ENCODE results near the gene HLA-DRB1.

DNA sequence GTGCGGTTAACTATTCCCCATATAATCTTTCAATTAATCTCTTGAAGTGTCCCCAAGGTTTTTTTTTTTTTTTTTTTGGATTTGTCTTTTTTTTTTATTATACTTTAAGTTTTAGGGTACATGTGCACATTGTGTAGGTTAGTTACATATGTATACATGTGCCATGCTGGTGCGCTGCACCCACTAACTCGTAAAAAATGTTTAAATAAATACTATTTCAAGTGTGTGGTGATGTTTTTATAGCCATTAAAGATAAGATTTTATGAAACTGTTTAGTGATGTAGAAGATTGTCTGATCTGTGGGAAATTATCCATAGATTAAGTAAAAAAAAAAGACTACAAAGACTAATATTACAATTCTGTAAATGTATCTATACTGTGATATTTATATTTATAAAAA, 34.9 kb upstream of the HLA-DRB1 start:
- TF ChIP-seq RAD21 (IDR thresholded peaks at IDR 0.05; ENCODE audit: low read depth) (no peak), ZBTB7A (IDR thresholded peaks at IDR 0.05; ENCODE audit: low read depth) (no peak), FOXM1 (IDR thresholded peaks at IDR 0.05; ENCODE audit: borderline replicate concordance, low read depth) (no peak), YY1 (IDR thresholded peaks at IDR 0.05; ENCODE audit: low read depth) (no peak), CREB1 (IDR thresholded peaks at IDR 0.05; ENCODE audit: low read depth) (no peak), EP300 (IDR thresholded peaks at IDR 0.05; ENCODE audit: borderline replicate concordance) (no peak), CEBPB (IDR thresholded peaks at IDR 0.05) (no peak), TAF1 (IDR thresholded peaks at IDR 0.05; ENCODE audit: low read depth) (no peak)
- TF ChIP-seq, protein P1, sequence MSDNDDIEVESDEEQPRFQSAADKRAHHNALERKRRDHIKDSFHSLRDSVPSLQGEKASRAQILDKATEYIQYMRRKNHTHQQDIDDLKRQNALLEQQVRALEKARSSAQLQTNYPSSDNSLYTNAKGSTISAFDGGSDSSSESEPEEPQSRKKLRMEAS (IDR thresholded peaks at IDR 0.05): no peak
- TF ChIP-seq, protein P2, sequence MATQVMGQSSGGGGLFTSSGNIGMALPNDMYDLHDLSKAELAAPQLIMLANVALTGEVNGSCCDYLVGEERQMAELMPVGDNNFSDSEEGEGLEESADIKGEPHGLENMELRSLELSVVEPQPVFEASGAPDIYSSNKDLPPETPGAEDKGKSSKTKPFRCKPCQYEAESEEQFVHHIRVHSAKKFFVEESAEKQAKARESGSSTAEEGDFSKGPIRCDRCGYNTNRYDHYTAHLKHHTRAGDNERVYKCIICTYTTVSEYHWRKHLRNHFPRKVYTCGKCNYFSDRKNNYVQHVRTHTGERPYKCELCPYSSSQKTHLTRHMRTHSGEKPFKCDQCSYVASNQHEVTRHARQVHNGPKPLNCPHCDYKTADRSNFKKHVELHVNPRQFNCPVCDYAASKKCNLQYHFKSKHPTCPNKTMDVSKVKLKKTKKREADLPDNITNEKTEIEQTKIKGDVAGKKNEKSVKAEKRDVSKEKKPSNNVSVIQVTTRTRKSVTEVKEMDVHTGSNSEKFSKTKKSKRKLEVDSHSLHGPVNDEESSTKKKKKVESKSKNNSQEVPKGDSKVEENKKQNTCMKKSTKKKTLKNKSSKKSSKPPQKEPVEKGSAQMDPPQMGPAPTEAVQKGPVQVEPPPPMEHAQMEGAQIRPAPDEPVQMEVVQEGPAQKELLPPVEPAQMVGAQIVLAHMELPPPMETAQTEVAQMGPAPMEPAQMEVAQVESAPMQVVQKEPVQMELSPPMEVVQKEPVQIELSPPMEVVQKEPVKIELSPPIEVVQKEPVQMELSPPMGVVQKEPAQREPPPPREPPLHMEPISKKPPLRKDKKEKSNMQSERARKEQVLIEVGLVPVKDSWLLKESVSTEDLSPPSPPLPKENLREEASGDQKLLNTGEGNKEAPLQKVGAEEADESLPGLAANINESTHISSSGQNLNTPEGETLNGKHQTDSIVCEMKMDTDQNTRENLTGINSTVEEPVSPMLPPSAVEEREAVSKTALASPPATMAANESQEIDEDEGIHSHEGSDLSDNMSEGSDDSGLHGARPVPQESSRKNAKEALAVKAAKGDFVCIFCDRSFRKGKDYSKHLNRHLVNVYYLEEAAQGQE (IDR thresholded peaks at IDR 0.05; ENCODE audit: low read depth): no peak

Data from Ishikawa (cell line).